ENCODE results near the gene DENND1A.
"Not testable (repeated sequence)": the region's sequence is repeated elsewhere in the genome, so short reads cannot be mapped to it uniquely, and the experiment has no call there.

DENND1A gene, protein sequence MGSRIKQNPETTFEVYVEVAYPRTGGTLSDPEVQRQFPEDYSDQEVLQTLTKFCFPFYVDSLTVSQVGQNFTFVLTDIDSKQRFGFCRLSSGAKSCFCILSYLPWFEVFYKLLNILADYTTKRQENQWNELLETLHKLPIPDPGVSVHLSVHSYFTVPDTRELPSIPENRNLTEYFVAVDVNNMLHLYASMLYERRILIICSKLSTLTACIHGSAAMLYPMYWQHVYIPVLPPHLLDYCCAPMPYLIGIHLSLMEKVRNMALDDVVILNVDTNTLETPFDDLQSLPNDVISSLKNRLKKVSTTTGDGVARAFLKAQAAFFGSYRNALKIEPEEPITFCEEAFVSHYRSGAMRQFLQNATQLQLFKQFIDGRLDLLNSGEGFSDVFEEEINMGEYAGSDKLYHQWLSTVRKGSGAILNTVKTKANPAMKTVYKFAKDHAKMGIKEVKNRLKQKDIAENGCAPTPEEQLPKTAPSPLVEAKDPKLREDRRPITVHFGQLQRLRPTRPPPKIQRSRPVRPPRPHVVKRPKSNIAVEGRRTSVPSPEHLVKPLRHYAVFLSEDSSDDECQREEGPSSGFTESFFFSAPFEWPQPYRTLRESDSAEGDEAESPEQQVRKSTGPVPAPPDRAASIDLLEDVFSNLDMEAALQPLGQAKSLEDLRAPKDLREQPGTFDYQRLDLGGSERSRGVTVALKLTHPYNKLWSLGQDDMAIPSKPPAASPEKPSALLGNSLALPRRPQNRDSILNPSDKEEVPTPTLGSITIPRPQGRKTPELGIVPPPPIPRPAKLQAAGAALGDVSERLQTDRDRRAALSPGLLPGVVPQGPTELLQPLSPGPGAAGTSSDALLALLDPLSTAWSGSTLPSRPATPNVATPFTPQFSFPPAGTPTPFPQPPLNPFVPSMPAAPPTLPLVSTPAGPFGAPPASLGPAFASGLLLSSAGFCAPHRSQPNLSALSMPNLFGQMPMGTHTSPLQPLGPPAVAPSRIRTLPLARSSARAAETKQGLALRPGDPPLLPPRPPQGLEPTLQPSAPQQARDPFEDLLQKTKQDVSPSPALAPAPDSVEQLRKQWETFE

DNA sequence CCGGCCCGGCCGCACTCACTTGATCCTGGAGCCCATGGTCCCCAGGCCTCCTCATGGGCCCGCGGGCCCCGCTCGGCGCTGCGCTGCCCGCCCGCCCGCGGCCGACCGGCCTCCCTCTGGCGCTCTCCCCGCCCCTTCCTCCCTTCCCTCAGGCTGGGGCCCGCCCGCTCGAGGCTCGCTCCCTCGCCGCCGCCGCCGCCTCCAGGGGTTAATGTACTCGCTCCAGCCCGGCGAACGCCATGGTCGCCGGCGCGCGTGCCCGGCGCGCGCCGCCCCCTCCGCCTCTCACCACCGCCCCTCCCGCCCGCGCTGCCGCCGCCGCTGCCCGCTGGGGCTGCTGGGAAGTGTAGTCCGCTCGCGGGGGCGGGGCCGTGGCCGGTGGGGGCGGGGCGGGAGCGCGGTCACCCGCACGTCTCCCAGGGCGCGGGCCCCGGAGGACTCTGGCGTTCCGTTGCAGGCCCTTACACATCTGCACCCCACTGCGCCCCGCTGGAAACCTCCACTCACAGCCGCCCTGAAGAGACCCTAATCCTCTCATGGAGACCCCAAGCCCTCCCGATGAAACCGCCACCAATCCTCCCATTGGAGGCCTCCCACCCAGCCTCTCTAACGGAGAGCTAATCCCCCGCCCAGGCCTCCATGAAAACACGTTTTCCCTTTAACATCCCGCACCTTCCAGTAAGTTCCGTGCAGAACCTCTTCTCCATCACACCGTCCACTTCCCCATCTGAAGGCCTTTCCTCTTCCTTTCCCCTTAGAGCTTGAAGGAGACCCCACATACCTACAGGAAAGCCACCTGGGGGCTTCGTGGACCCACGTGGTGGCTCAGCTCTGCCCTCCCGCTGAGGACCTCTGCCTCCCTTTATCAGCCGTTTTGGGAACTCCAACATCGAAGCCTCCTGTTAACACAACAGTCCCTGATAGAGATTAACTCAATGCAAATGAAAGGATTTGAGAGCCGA, at the start of gene DENND1A:
Gene DENND1A (minus strand): TSS at position 257 of the 962 bp plus-strand sequence. CDS start 221 bp downstream, at position 36.
- DNase-seq (ENCODE audit: low read depth in 2 of 2), result peak; percentile 77 to 92

DNA sequence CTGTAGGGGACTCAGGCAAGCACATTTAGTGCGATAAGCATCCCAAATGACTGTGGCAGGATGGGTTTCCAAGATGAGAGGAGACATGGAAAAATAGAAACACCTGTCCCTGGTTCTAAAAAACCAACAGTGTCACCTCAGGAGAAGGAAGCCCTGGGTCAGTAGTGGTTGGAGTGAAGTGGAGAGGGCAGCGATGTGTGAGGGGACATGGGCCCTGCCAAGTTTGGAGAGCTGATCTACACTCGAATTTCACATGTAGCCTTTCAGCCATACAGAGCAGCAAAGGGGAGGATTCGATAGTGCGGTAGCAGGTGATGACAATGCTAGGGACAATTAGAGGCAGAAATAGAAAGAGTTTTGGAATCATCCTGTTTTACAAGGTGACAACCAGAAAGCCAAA, 49.1 kb upstream of the DENND1A start:
- no peak for DNase-seq (ENCODE audit: low read depth in 2 of 2)

DNA sequence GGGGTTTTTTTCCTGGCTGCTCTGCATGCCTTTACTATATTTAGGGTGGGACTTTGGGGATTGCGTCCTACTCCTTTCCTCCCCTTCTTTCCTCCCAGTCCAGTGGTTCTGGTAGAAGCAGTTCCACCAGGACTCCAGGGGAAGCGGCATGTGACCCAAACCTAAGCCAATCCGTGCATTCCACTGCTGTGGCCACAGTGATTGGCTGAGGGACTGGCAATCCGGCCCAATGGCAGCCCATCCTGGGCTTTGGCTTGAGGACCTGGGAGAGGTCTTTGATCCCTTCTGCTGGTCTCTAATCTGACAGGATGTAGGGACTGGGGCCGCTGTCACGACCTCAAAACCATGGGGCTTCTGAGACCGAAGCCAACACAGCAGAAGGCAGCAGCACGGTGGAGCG, 46.7 kb upstream of the DENND1A start:
- not testable (repeated sequence) for DNase-seq (ENCODE audit: low read depth in 2 of 2)

DNA sequence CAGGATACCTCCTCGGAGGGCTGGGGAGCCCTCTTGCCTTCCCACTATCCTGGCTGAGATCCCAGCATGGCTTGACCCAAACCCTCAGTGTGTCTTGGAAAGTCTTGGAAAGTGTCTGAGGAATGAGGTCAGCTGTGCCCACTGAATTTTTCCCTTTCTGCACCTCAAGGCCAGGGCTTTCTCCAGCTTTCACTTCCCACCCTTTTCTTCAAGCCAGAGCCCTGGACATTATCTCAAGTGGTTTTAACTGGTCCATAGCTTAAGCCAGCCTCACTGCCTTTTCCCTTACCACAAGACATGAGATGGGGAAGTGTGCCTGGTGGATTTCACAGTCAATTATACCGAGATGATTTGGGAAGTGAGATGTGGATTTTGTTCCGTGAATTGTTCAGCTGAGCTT, 45.9 kb upstream of the DENND1A start:
- no peak for DNase-seq (ENCODE audit: low read depth in 2 of 2)

DNA sequence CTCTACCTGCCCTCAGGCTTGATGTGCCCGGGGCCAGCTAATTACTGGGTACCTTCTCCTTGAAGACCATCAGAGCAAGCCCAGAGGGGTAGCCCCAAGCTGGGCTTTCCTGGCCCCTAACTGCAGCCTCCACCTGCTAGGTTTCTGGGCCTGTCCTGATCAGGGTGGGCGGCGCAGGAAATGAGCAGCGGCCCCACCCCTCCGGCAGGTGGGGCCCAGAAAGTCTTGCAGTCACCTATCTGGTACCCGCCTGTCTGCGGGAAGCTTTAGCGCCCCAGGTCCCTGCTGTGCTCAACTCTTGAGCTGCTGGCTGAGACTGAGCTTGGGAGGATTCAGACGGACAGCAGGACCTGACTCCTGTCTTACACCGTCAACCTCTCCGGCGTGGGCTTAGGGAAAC, 44.5 kb upstream of the DENND1A start:
- no peak for DNase-seq (ENCODE audit: low read depth in 2 of 2)

DNA sequence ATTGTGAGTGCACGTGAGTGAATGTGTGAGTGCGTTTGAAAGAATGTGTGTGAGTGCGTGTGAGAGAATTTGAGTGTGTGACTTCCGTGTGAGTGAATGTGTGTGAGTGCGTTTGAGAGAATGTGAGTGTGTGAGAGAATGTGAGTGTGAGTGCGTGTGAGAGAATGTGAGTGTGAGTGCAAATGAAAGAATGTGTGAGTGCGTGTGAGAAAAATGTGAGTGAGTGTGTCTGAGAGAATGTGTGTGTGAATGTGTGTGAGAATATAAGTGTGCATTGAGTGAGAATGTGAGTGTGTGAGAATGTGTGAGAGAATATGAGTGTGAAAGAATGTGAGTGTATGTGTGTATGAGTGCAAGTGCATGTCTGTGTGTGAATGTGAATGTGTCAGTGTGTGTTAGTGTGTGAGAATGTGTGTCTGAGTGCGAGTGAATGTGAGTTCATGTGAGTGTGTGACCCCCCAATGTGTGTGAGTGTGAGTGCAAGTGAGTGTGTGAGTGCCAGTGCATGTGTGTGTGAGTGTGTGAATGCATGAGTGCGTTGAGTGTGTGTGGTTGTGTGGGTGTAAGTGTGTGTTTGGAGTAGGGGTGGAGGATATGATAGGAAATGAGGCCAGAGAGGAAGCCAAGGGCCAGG, 43.8 kb upstream of the DENND1A start:
- no peak for DNase-seq (ENCODE audit: low read depth in 2 of 2)

DNA sequence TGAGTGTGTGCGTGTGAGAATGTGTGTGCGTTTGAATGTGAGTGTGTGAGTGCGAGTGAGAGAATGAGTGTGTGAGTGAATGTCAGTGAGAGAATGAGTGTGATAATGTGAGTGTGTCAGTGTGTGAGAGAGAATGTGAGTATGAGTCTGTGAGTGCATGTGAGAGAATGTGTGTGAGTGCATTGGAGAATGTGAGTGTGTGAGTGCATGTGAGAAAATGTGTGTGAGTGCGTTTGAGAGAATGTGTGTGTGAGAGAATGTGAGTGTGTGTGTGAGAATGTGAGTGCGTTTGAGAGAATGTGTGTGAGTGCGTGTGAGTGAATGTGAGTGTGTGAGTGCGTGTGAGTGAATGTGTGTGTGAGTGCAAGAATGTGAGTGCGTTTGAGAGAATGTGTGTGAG, 42.7 kb upstream of the DENND1A start:
- no peak for DNase-seq (ENCODE audit: low read depth in 2 of 2)

DNA sequence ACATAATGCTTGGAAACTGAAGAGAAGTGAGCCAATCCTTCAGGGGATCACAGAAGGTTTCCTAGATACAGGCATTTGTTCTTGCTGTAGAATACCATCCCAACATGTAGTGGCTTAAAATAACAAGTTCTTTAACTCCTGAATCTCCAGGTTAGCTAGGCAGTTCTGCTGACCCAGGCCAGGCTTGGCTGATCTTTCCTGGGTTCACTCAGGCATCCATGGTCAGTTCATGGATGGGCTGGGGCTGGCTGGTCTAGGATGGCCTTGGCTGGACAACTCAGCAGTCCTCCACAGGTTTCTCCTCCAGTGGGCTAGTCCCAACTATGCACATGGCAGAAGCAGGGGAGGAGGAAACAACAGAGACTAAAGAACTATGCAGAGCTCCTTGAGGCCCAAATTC, 37.4 kb upstream of the DENND1A start:
- DNase-seq (ENCODE audit: low read depth in 2 of 2), result no peak

DNA sequence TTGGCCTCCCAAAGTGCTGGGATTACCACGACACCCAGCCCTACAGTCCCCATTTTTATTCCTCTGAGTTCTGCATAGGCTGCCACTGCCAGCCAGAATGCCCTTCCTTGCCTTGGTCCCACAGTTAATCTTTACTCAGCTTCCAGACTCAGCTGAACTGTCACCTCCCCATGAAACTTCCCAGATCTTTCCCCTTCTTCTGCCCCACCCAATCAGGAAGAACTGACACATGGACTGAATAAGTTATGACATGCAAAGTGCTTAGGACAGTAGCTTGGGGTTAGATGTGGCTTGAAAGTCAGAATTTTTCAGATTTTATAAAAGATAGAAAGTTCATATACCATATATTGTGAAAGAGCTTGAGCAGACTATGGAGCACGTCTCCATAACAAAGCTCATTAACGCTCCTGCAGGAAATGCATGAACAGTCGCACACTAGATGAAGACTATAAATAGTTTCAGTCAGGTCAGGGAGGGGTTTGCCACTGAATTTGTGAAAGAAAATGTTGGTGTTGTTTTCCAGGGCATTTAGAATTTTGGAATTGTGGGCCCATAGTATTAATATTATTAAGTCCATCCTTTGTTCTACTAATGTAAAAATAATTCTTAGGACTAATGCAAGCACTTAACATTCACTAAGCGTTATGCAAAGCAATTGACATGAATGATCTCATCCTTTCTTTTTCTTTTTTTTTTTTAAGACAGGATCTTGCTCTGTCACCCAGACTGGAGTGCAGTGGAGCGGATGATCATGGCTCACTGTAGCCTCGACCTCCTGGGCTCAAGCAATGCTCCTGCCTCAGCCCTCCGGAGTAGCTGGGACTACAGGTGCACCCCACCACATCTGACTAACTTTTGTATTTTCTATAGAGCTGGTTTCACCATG, 36.1 kb upstream of the DENND1A start:
- no peak for DNase-seq (ENCODE audit: low read depth in 2 of 2)

DNA sequence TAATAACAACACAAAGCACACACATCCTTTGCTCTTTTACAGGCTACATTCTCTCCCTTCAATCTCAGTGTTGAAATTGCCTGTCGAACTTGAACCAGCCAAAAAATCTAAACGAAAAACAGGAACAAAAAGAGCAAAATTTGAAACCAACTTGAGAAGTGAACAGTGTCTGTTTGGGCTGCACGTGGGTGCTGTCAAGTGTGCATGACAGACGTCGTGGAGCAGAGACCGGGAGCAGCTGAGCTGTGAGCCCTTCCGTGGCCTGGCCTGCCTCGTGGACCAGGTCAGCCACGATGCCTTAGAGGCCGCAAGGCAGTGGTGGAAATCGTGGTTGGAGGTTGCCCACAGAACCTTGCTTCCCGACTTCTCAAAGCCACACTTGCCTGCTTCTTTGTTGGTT, 34.8 kb upstream of the DENND1A start:
- no peak for DNase-seq (ENCODE audit: low read depth in 2 of 2)

DNA sequence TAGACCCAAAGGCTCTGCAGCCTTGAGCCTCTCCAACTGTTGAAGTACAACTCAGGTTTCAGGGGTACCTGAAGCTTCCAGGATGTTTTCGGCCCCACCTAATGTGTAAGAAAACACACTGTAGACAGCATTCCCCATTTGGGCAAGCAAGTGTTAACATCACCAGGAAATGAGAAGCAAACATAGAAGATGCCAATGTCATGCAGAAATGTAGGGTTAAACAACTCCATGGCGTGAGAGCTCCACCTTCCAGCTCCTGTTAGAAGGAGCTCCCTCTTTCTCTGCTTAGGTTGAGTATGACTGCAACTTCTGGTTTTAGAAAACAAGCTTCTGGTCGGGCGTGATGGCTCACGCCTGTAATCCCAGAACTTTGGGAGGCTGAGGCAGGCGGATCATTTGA, 31.0 kb upstream of the DENND1A start:
- no peak for DNase-seq (ENCODE audit: low read depth in 2 of 2)

DNA sequence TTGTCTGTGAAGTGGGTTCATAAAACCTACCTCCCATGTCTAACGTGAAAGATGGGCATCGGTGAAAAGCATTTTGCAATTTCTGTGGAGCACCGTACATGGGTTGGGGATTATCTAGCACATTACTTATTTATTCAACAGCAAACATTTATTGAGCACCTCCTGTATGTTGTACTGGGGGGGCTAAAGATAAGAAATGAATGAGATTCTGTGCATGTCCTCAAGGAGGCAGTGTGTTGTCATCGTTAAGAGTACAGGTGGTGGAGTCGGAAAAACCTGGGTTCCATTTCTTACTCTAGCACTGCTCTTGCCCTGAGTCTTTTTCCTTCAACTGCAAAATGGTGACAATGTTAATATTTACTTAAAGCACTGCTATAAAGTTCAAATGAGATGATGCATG, 30.4 kb upstream of the DENND1A start:
- DNase-seq (ENCODE audit: low read depth in 2 of 2), result no peak

DNA sequence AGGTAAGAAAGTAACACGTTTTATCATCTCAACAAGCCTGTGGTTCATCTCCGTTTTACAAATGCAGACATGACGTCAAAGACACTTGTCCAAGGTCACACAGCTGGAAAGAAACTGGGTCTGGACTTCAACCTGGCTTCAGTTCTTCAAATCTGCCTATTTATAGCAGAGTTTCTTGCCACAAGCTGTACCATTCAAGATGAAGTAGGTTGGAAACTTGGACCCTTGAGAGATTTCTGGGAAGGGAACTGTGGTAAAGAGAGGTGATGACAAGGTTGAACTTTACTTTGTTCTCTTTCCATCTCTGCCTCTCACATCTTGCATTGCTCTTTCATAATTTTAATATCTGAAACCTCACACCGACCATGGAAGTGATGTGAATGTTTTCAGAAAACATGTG, 29.9 kb upstream of the DENND1A start:
- no peak for DNase-seq (ENCODE audit: low read depth in 2 of 2)

DNA sequence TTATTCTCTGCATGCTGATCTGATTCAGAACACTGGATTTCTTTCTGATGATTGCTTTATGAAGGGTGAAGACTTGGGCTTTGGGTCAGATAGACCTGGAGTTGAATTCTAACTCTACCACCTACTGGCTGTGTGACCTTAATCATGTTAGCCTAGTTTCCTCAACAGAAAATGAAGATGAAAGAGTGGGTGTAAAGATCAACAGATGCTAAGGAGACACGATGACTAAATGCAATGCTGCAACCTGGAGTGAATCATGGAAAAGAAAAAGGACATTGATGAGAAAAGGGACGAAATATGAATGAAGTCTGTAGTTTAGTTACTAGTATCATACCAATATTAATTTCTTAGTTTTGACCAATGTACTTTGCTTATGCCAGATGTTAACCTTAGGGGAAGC, 27.8 kb upstream of the DENND1A start:
- DNase-seq (ENCODE audit: low read depth in 2 of 2), result no peak

DNA sequence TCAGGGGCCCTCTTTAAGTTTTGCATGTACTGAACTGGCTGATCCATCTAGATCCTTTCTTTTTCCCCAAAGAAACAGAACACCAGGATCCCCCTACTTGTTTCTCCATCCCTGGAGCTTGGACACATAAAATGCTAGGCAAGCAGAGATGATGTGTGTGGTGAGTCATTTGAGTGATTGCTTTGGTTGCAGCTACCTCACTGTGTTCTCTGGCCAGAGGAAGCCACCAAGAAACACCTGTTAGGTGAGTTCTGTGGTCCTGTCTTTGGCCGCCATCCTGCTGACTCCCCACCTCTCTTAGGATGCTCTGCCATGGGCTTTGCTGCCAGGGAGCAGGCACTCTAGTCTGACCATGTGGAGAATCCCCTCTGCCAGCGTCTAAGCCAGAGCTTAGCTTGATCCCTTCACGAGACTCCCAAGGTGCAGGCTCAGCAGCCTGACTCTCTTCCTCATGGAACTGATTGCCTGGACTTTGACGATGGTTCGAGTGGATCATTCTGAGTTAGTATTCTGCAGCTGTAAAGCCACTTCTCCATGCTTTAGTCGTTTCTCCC, 27.3 kb upstream of the DENND1A start:
- no peak for DNase-seq (ENCODE audit: low read depth in 2 of 2)

DNA sequence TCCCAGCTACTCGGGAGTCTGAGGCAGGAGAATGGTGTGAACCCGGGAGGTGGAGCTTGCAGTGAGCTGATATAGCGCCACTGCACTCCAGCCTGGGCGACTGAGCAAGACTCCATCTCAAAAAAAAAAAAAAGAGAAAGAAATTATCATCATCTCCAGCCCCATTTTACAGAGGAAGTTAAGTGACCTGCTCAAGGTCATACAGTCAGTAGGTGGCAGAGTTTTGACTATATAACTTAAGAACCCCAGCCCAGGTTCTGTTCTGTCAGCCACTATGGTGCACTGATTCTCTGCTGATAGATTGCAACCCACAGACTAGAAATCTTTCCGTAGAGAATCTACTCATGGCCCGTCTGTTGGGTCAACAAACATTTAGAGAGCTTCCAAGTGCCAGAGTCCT, 25.7 kb upstream of the DENND1A start:
- DNase-seq (ENCODE audit: low read depth in 2 of 2), result no peak

DNA sequence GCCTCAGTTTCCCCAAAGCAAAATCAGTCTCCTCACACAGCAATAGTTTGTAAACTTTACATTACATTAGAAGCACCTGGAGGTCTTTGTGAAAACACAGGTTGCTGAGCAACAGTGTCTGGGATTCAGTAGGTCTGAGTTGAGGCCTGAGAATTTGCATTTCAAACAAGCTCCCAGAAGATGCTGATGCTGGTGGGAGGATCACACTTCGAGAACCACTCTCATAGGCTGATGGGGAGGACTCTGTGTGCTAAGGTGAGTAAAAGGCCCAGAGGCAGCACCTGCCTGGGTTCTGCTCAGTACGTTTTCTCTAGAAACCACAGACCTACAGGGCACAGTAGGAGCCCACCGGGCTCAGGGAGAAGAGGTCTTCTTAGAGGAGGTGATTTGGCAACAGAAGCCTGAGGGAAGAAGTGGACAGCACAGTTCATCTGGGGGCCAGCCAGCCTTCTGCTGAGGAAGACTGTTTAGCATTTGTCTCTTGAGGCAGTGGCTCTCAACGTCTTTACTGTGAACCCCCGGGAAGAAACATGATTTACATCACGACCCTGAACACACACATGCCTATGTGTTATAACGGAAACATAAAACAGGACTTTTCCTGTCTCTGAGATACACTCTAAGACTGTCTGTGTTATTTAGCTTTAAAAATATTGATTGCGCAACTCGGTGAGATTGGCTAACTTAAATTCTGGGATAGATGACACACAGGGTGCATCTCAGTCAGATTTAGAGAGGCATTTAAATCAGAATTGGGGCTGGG, 24.8 kb upstream of the DENND1A start:
- DNase-seq (ENCODE audit: low read depth in 2 of 2), result no peak

DNA sequence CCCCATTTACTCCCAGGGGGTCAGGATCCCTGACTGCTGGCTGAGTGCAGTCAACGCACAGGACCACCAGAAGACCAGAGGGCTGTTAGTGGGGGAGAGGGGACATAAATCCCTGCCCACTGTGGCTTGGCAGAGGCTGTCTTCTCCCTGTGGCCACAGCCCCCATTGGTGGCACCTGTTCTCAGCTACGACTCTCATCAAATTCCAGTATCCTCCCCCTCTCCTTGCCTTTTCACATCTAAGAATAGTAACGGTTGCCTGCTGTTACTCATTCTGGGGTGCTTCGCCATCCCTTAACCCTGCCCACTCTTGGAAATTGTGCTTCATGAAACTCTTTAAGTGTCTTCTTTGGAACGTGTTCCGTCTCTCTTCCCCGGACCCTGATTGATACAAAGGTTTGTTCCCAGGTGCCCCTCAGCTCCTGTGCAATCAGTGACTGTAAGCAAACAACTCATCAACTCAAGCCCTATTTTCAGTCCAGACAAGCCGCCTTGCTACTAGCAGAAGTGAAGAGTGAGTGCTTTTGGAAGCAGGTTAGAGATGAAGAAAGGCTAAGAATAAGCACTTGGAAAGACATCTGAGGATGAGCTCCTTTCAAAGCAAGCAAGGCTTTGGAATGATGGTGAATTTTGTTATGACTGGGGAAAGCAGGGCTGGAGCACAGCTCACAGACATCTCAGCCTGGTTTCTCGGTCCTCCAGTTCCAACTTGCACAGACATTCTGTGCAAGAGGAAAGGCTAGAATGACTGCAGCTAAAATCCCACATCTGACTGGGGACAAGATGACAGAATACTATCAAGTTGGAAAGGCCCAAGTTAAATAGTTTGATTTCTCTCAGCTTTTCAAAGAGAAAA, 22.9 kb upstream of the DENND1A start:
- DNase-seq (ENCODE audit: low read depth in 2 of 2), result no peak

Measured in stimulated activated CD4-positive, alpha-beta T cell treated with anti-CD3 and anti-CD28 coated beads, Interleukin-15, amount 100 ng/mL, for 48 hours (primary cell).